Stimulated activated CD8-positive, alpha-beta memory T cell treated with anti-CD3 and anti-CD28 coated beads, Interleukin-15, amount 100 ng/mL, for 24 hours (primary cell): ENCODE measurements around the gene ATRX.
"Not testable (repeated sequence)": the region's sequence is repeated elsewhere in the genome, so short reads cannot be mapped to it uniquely, and the experiment has no call there.

Experiments used
- DNase-seq: peaks from one replicate; pipeline ENCODE4 v3.0.0-alpha.2; 2020; ENCODE audit warnings: low read depth

The ATRX gene

GRCh38 chrX:77622672-77623071, 163.3 kb downstream of the ATRX start:
- DNase-seq: no peak

GRCh38 chrX:77622233-77622632, 163.8 kb downstream of the ATRX start:
- DNase-seq: no peak

GRCh38 chrX:77621453-77621852, 164.6 kb downstream of the ATRX start:
- DNase-seq: not testable (repeated sequence)

- no peak for DNase-seq
Observed at GRCh38 chrX:77617206-77617605, 168.8 kb downstream of the ATRX start.

GRCh38 chrX:77603635-77604336, 182.2 kb downstream of the ATRX start:
- DNase-seq: no peak

- DNase-seq: no peak
Observed at GRCh38 chrX:77597511-77597910, 188.5 kb downstream of the ATRX start.

GRCh38 chrX:77597090-77597489, 188.9 kb downstream of the ATRX start:
- no peak for DNase-seq

- DNase-seq: no peak
Observed at GRCh38 chrX:77595848-77596247, 190.2 kb downstream of the ATRX start.

- no peak for DNase-seq
Observed at GRCh38 chrX:77572322-77572721, 213.7 kb downstream of the ATRX start.

- no peak for DNase-seq
Observed at GRCh38 chrX:77565278-77565677, 220.7 kb downstream of the ATRX start.

- DNase-seq: no peak
Observed at GRCh38 chrX:77564823-77565222, 221.2 kb downstream of the ATRX start.

GRCh38 chrX:77561372-77561771, 224.6 kb downstream of the ATRX start:
- no peak for DNase-seq

GRCh38 chrX:77556276-77556675, 229.7 kb downstream of the ATRX start:
- DNase-seq: no peak

- DNase-seq: no peak
Observed at GRCh38 chrX:77548751-77549150, 237.3 kb downstream of the ATRX start.

- not testable (repeated sequence) for DNase-seq
Observed at GRCh38 chrX:77539778-77540177, 246.2 kb downstream of the ATRX start.

GRCh38 chrX:77531261-77531660, 254.8 kb downstream of the ATRX start:
- not testable (repeated sequence) for DNase-seq

- no peak for DNase-seq
Observed at GRCh38 chrX:77528034-77528433, 258.0 kb downstream of the ATRX start.

GRCh38 chrX:77527233-77528001, 258.6 kb downstream of the ATRX start:
- no peak for DNase-seq

GRCh38 chrX:77519765-77520164, 266.3 kb downstream of the ATRX start:
- DNase-seq: no peak

- DNase-seq: no peak
Observed at GRCh38 chrX:77514177-77514576, 271.8 kb downstream of the ATRX start.

- no peak for DNase-seq
Observed at GRCh38 chrX:77510007-77510406, 276.0 kb downstream of the ATRX start.

- no peak for DNase-seq
Observed at GRCh38 chrX:77505227-77505626, 280.8 kb downstream of the ATRX start.

- DNase-seq: no peak
Observed at GRCh38 chrX:77502951-77503525, 283.0 kb downstream of the ATRX start.
